ENCODE data around the gene ALS2CL. TPM values are rescaled to one million over a fixed set of nuclear protein-coding genes. Genes with fewer than 3 reads are reported as not detected.

ALS2CL gene
- total RNA-seq, 1 experiment from 2014 or later: 16.4 TPM

DNA sequence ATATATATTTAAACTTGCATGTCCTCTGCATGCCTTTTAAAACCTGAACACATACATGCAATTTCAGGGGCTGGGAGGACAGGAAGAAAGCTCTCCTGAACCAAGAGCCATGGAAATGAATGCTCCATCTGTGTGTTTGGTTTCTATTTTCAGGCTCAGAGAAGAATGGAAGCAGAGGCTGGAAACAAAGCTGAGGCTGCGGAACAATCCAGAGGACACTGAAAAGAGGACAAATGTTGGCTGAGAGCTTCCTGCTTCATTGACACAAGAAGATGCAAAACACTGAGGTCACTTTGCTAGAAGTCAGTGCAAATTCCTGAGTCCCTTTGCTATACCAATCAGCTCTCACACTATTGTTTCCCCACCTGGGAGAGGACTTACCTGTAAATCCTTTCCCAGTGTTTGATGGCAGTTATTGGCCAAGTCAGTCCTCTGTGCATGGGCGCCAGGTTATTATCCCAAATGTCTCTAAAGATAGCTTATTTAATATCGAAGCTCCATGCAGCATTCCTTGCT lies 68.4 kb downstream of the ALS2CL start:
- no peak for DNase-seq (ENCODE audit: low read depth, low spot score)
- POLR2A ChIA-PET: no interaction called here
- H4K20me1 ChIP-seq (ENCODE audit: insufficient read depth): no peaks in the 10 kb centered on the region
- H3K4me1 ChIP-seq (ENCODE audit: control insufficient read depth in 1 of 2, insufficient read depth in 2 of 2, low read length in 2 of 2): peaks cover 0 to 5% of the 10 kb centered on the region in 2 experiments; a peak in 1 of 4 replicates
- intact Hi-C loops (cut with micrococcal nuclease): no loop called here
- no TSS peak for BruUV-seq (replicated peaks)
- H2AFZ ChIP-seq (ENCODE audit: low read depth, low read length, poor library complexity, severe bottlenecking): no peak overlapping the region
- no peak overlapping the region for H3K9ac ChIP-seq (ENCODE audit: low read length)
- H3K79me2 ChIP-seq (ENCODE audit: insufficient read depth, low read length): no peaks in the 10 kb centered on the region
- H3K27ac ChIP-seq (ENCODE audit: low read depth, low read length): no peak overlapping the region
- no peak for ATAC-seq
- H3K9me2 ChIP-seq (ENCODE audit: insufficient read depth): no peaks in the 10 kb centered on the region
- TF ChIP-seq RAD21 (IDR thresholded peaks at IDR 0.05; ENCODE audit: low read depth): no peak
- no peak for TF ChIP-seq CEBPB (IDR thresholded peaks at IDR 0.05; ENCODE audit: low read depth)
- no peak for TF ChIP-seq ELF1 (IDR thresholded peaks at IDR 0.05; ENCODE audit: borderline replicate concordance, low read depth)
- no peak for TF ChIP-seq ZNF274 (IDR thresholded peaks at IDR 0.05; ENCODE audit: low read depth, low read length)
- TF ChIP-seq, protein P1, sequence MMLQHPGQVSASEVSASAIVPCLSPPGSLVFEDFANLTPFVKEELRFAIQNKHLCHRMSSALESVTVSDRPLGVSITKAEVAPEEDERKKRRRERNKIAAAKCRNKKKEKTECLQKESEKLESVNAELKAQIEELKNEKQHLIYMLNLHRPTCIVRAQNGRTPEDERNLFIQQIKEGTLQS (IDR thresholded peaks at IDR 0.05): no peak
- TF ChIP-seq EZH2 (IDR thresholded peaks at IDR 0.05): no peak
- TF ChIP-seq FOSL1 (IDR thresholded peaks at IDR 0.05; ENCODE audit: low read depth): no peak
- no peak for TF ChIP-seq CBX3 (IDR thresholded peaks at IDR 0.05; ENCODE audit: low read depth)
- TF ChIP-seq SP1 (IDR thresholded peaks at IDR 0.05; ENCODE audit: low read depth): no peak
- H3K27me3 ChIP-seq (ENCODE audit: insufficient read depth, low read length): peaks cover 10% of the 10 kb centered on the region
- H3K36me3 ChIP-seq (ENCODE audit: control insufficient read depth in 1 of 2, insufficient read depth in 2 of 2, low read length in 2 of 2): no peaks in the 10 kb centered on the region
- H3K4me2 ChIP-seq (ENCODE audit: low read length): no peak overlapping the region
- no peaks in the 10 kb centered on the region for H3K9me3 ChIP-seq (ENCODE audit: control insufficient read depth in 1 of 2, insufficient read depth in 1 of 2, low read depth in 1 of 2, low read length in 2 of 2)
- RAD21 ChIA-PET (ENCODE audit: low non-redundant PET in 1 of 2, low total read pairs in 2 of 2, uncharacterized antibody in 2 of 2, unreplicated experiment in 2 of 2): no interaction called here
- CTCF ChIA-PET: interaction anchor here (1.1 kb wide), 1 partner anchor 137 kb away, joined by 4 read pairs; no protein-coding TSS in a partner anchor
- no peak overlapping the region for H3K4me3 ChIP-seq (replicated peaks in 1 of 2; ENCODE audit: low read depth in 1 of 2, low read length in 2 of 2)

DNA sequence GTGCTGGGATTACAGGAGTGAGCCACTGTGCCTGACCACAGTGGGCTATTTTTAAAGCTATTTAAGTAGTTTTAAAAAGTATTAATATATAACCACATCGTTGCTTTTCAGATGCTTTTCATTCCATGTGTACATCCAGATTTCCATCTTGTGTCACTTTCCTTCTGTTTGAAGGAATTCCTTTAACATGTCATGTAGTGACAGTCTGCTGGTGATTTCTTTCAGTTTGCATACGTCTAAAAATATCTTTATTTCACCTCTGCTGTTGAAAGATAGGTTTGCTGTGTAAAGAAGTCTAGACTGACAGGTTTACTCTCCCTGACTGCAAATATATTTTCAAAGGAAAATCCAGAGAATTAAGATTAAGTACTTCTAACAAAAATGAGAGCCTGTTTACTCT lies 68.9 kb downstream of the ALS2CL start:
- no peak for DNase-seq (ENCODE audit: low read depth, low spot score)
- Histone ChIP-seq H3K36me3 (ENCODE audit: control insufficient read depth in 1 of 2, insufficient read depth in 2 of 2, low read length in 2 of 2) (no peaks in the 10 kb centered on the region), H2AFZ (ENCODE audit: low read depth, low read length, poor library complexity, severe bottlenecking) (no peak overlapping the region), H3K79me2 (ENCODE audit: insufficient read depth, low read length) (no peaks in the 10 kb centered on the region), H3K9ac (ENCODE audit: low read length) (no peak overlapping the region), H3K9me2 (ENCODE audit: insufficient read depth) (no peaks in the 10 kb centered on the region), H3K27me3 (ENCODE audit: insufficient read depth, low read length) (peaks cover 10% of the 10 kb centered on the region), H3K4me2 (ENCODE audit: low read length) (no peak overlapping the region), H3K4me1 (ENCODE audit: control insufficient read depth in 1 of 2, insufficient read depth in 2 of 2, low read length in 2 of 2) (no peaks in the 10 kb centered on the region), H3K27ac (ENCODE audit: low read depth, low read length) (no peak overlapping the region), H3K4me3 (replicated peaks in 1 of 2; ENCODE audit: low read depth in 1 of 2, low read length in 2 of 2) (no peak overlapping the region), H4K20me1 (ENCODE audit: insufficient read depth) (no peaks in the 10 kb centered on the region), H3K9me3 (ENCODE audit: control insufficient read depth in 1 of 2, insufficient read depth in 1 of 2, low read depth in 1 of 2, low read length in 2 of 2) (no peaks in the 10 kb centered on the region)
- no peak for ATAC-seq
- intact Hi-C loops (cut with micrococcal nuclease): no loop called here
- RAD21 ChIA-PET (ENCODE audit: low non-redundant PET in 1 of 2, low total read pairs in 2 of 2, uncharacterized antibody in 2 of 2, unreplicated experiment in 2 of 2): no interaction called here
- CTCF ChIA-PET: interaction anchor here (1.1 kb wide), 1 partner anchor 136 kb away, joined by 4 read pairs; no protein-coding TSS in a partner anchor
- BruUV-seq (replicated peaks): no TSS peak
- POLR2A ChIA-PET: no interaction called here
- TF ChIP-seq YY1 (IDR thresholded peaks at IDR 0.05; ENCODE audit: extremely low read depth, insufficient replicate concordance, low read depth, low read length) (no peak), POLR2AphosphoS5 (IDR thresholded peaks at IDR 0.05; ENCODE audit: low read depth, low read length) (no peak), EZH2phosphoT487 (IDR thresholded peaks at IDR 0.05; ENCODE audit: borderline replicate concordance) (no peak), FOSL1 (IDR thresholded peaks at IDR 0.05; ENCODE audit: low read depth) (no peak), POLR2A (IDR thresholded peaks at IDR 0.05; ENCODE audit: borderline replicate concordance, extremely low read depth, insufficient read depth, insufficient read length) (no peak)
- TF ChIP-seq, protein P1 (IDR thresholded peaks at IDR 0.05): no peak

Data from HCT116 (cell line).